Body of pancreas (tissue), 4 donors: ENCODE data around the gene ANKS1B. TPM values are rescaled to one million over a fixed set of nuclear protein-coding genes. Genes with fewer than 3 reads are reported as not detected.

Source experiments
- ATAC-seq: fragments of 150-250 bp; one replicate; pipeline ENCODE4 v1.9.1; 2016
- DNase-seq, 4 donors: peaks; one replicate each; pipeline ENCODE4 v3.0.0-alpha.2; 2019
- H3K27ac ChIP-seq, 4 donors: fragments of 200-600 bp; sonication (generic); 1 replicate in 3 of 4; 2 replicates in 1 of 4; pipeline versions ENCODE4 v1.5.1 to v1.6.1; 2016 to 2019; ENCODE audit warnings: mild to moderate bottlenecking in 1 of 4, mixed read lengths in 1 of 4, moderate library complexity in 1 of 4
- H3K27me3 ChIP-seq, 2 donors: fragments of 200-600 bp; sonication (generic); one replicate each; pipeline ENCODE4 v1.6.0; 2016; ENCODE audit warnings: mild to moderate bottlenecking in 1 of 2
- H3K36me3 ChIP-seq, 2 donors: fragments of 200-600 bp; sonication (generic); replicated peaks in 1 of 2; 2 replicates each; pipeline ENCODE4 v1.5.1; 2016; ENCODE audit warnings: low read depth in 2 of 2; ENCODE audit not compliant: insufficient read depth in 1 of 2
- H3K4me1 ChIP-seq: fragments of 200-600 bp; sonication (generic); one replicate; pipeline ENCODE4 v1.6.0; 2016
- H3K4me3 ChIP-seq, 2 donors: fragments of 200-600 bp; sonication (generic); 1 replicate in 1 of 2; 2 replicates in 1 of 2; pipeline ENCODE4 v1.5.1; 2016 to 2019
- H3K9me3 ChIP-seq, 3 donors: fragments of 200-600 bp; sonication (generic); 1 replicate in 2 of 3; 2 replicates in 1 of 3; pipeline ENCODE4 v1.5.1; 2016
- CTCF ChIP-seq, 7 experiments: fragments of 450-650 bp in 4 of 7; fragments of 200-600 bp in 3 of 7; sonication (generic) in 3 of 7; IDR thresholded peaks; one replicate each; pipeline ENCODE4 v1.5.1; 2016 to 2019; ENCODE audit warnings: antibody characterized with exemption in 7 of 7
- POLR2A ChIP-seq, 3 donors: fragments of 450-650 bp; IDR thresholded peaks; one replicate each; pipeline ENCODE4 v1.6.1; 2016; ENCODE audit warnings: antibody characterized with exemption in 3 of 3, mild to moderate bottlenecking in 2 of 3
- WGBS, 2 donors: methylation state at CpG; one replicate each; pipeline ENCODE4 v1.1.5; 2017; 5-methylcytosine and 5-hydroxymethylcytosine counted together
- intact Hi-C: fragments of 100-400 bp; cut with DNase I; formaldehyde crosslinking; loops from one replicate; pipeline ENCODE4 v1.15.1; 2023
- total RNA-seq, 2 donors: library from RNA; depleted of rRNA; stranded (reverse); fragments of >200 nt; gene quantifications; one replicate each; pipeline ENCODE4 v1.1.0, GENCODE V29; 2016

Gene ANKS1B
- total RNA-seq, 2 donors from 2014 or later, result 2.1 to 10.2 TPM

- Histone ChIP-seq H3K4me1 (no peaks in the 10 kb centered on the region), H3K27ac (no peak overlapping the region), H3K36me3 (no peaks in the 10 kb centered on the region), H3K27me3 (no peaks in the 10 kb centered on the region), H3K4me3 (no peak overlapping the region), H3K9me3 (no peaks in the 10 kb centered on the region)
- ATAC-seq (no peak), DNase-seq (no peak)
- WGBS, 2 donors, result 18 to 31% methylated on average over 2 of the region's 2 CpGs
- intact Hi-C loops, result no loop called here
- TF ChIP-seq POLR2A (IDR thresholded peaks at IDR 0.05) (no peak), CTCF (IDR thresholded peaks at IDR 0.05) (no peak)
Observed at GRCh38 chr12:99302874-99303273, 681.9 kb downstream of the ANKS1B start.

GRCh38 chr12:99287136-99287535, 697.6 kb downstream of the ANKS1B start:
- TF ChIP-seq POLR2A (IDR thresholded peaks at IDR 0.05) (no peak), CTCF (IDR thresholded peaks at IDR 0.05) (no peak)
- no peaks in the 10 kb centered on the region for H3K9me3 ChIP-seq
- intact Hi-C loops, result no loop called here
- H3K27me3 ChIP-seq, result no peaks in the 10 kb centered on the region
- no peak overlapping the region for H3K4me3 ChIP-seq
- H3K36me3 ChIP-seq, result no peaks in the 10 kb centered on the region
- no peak overlapping the region for H3K27ac ChIP-seq
- WGBS, 2 donors, result 53 to 60% methylated on average over 1 of the region's 1 CpG
- ATAC-seq, result no peak
- no peaks in the 10 kb centered on the region for H3K4me1 ChIP-seq
- DNase-seq, result no peak

GRCh38 chr12:99284161-99284560, 700.6 kb downstream of the ANKS1B start:
- H3K4me3 ChIP-seq, result no peak overlapping the region
- WGBS, 2 donors, result 68% methylated on average over 1 of the region's 1 CpG
- TF ChIP-seq CTCF (IDR thresholded peaks at IDR 0.05), result no peak
- intact Hi-C loops, result no loop called here
- H3K4me1 ChIP-seq, result no peaks in the 10 kb centered on the region
- no peak overlapping the region for H3K27ac ChIP-seq
- no peaks in the 10 kb centered on the region for H3K9me3 ChIP-seq
- ATAC-seq (no peak), DNase-seq (no peak)
- H3K27me3 ChIP-seq, result no peaks in the 10 kb centered on the region
- H3K36me3 ChIP-seq, result no peaks in the 10 kb centered on the region

GRCh38 chr12:99282624-99283023, 702.1 kb downstream of the ANKS1B start:
- Histone ChIP-seq H3K4me3 (no peak overlapping the region), H3K27ac (no peak overlapping the region), H3K27me3 (no peaks in the 10 kb centered on the region), H3K4me1 (no peaks in the 10 kb centered on the region), H3K36me3 (no peaks in the 10 kb centered on the region), H3K9me3 (no peaks in the 10 kb centered on the region)
- DNase-seq, result no peak
- 65 to 69% methylated on average over 5 of the region's 5 CpGs for WGBS, 2 donors
- no peak for ATAC-seq
- intact Hi-C loops, result no loop called here
- TF ChIP-seq POLR2A (IDR thresholded peaks at IDR 0.05), result no peak
- no peak for TF ChIP-seq CTCF (IDR thresholded peaks at IDR 0.05)

GRCh38 chr12:99282086-99282485, 702.6 kb downstream of the ANKS1B start:
- no peaks in the 10 kb centered on the region for H3K27me3 ChIP-seq
- H3K9me3 ChIP-seq, result no peaks in the 10 kb centered on the region
- intact Hi-C loops, result no loop called here
- ATAC-seq (no peak), DNase-seq (no peak)
- H3K4me3 ChIP-seq, result no peak overlapping the region
- WGBS, 2 donors, result 76% methylated on average over 1 of the region's 1 CpG
- H3K4me1 ChIP-seq, result no peaks in the 10 kb centered on the region
- no peak overlapping the region for H3K27ac ChIP-seq
- no peak for TF ChIP-seq POLR2A (IDR thresholded peaks at IDR 0.05)
- no peaks in the 10 kb centered on the region for H3K36me3 ChIP-seq
